NAMALWA (cell line): ENCODE results near the gene ZNF43.
A peak's percentile ranks its signal among the peaks of the same experiment; 100 is the strongest.
"Not testable (repeated sequence)": the region's sequence is repeated elsewhere in the genome, so short reads cannot be mapped to it uniquely, and the experiment has no call there.

ENCODE experiments used
- DNase-seq: peaks from one replicate; pipeline ENCODE4 v3.0.0-alpha.2; 2015; ENCODE audit warnings: low spot score

Gene ZNF43

DNA sequence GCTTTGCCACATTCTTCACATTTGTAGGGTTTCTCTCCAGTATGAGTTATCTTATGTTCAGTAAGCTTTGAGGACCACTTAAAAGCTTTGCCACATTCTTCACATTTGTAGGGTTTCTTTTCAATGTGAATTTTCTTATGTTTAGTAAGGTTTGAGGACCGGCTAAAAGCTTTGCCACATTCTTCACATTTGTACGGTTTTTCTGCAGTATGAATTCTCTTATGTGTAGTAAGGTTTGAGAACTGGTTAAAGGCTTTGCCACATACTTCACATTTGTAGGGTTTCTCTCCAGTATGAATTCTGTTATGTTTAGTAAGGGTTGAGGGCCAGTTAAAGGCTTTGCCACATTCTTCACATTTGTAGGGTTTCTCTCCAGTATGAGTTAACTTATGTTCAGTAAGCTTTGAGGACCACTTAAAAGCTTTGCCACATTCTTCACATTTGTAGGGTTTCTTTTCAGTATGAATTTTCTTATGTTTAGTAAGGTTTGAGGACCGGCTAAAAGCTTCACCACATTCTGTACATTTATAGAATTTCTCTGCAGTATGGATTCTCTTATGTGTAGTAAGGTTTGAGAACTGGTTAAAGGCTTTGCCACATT, 27.5 kb downstream of the ZNF43 start:
- not testable (repeated sequence) for DNase-seq

DNA sequence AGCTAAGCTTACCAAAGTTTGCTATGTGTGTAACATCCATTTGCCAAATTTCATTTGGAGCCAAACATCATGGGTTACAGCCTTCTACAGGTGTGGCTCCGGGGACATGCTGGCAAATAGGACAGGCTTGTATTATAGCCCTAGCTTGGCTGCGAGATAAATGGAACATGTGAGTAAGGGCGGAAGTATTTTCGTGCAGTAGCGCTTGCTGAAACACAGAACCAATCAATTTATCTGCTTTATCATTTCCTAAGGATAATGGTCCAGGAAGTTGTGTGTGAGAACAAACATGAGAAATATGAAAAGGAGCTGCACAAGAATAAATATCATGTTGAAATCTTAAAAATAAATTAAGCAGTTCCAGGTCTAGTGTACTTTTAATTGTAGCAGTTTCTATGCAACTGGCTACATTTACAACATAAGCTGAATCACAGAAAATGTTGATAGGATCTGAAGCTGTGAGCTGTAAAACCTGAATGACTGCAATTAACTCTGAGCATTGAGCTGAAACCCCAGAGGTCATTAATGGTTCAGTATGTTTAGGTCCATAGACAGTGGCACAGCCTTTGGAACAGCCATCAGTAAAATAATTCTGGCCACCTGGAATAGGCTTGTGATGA, 46.4 kb downstream of the ZNF43 start:
- DNase-seq, result no peak

DNA sequence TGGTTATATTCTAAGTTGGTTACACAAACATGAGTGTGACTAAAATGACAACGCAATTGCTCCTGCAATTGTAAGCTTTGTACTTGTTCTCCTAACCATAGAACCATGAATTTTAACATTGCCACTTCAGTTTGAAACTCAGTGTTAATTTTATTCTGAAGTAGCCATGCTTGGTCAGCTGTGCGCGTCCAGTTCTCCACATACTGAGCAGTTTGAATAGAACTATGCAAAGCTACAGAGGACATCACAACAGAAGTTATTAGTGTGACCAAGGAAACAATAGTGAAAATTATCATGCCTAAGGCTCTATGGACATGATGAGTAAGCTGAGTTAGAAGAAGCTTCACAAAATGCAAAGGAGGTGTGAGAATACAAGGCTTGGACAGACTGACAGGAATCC, 49.0 kb downstream of the ZNF43 start:
- no peak for DNase-seq

DNA sequence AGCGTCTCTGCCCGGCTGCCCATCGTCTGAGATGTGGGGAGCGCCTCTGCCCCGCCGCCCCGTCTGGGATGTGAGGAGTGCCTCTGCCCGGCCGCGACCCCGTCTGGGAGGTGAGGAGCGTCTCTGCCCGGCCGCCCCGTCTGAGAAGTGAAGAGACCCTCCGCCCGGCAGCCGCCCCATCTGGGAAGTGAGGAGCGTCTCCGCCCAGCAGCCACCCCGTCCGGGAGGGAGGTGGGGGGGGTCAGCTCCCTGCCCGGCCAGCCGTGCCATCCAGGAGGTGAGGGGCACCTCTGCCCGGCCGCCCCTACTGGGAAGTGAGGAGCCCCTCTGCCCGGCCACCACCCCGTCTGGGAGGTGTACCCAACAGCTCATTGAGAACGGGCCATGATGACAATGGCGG, 60.2 kb downstream of the ZNF43 start:
- not testable (repeated sequence) for DNase-seq

DNA sequence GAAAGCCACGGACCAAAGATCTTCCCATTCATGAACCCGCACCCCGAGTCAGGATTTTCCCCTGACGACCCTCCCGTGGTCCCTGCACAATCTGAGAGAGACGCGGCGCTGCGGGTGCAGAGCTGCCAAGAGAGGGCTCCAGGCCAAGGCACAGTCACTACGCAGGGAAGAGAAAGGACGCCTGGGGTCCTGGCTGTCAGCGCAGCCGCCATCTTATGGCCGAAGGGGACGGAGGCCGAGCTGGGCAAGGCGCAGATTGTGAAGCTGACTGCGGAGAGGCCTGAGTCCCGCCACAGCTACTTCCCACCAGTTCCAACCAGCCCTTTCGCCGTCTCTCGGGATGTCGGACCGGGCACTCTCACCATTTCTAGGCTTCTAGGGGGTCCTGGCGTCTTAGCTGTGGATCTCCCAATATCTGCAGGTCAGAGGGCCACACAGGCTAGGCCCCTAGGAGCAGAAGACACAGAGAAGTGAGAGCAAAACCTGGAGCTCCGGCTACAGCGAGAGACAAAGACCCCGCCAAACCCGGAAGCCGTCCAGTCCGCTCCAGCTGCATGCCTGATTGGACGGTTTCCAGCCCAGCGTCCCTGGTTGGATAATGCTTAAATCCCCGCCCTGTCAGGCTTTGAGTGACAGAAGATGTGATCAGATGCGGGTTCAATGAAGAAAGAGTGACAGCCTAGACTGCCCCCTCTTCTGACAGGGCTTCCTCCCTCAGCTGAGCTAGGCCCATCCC, 68.7 kb downstream of the ZNF43 start, which contains the start of gene ZNF100:
Gene ZNF100, minus strand, starts transcription at position 515 of the 736 bp plus-strand sequence. Its CDS starts 150 bp downstream, at position 365.
- peak; percentile 97 for DNase-seq

DNA sequence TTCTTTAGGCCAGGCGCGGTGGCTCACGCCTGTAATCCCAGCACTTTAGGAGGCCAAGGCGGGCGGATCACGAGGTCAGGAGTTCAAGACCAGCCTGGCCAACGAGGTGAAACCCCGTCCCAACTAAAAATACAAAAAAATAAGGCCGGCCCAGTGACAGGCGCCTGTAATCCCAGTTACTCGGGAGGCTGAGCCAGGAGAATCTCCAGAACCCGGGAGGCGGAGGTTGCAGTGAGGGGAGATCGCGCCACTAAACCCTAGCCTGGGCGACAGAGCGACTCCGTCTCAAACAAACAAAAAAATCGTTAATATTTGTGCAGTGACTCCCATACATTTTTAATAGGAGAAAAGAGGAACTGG, 69.3 kb downstream of the ZNF43 start:
- DNase-seq, result not testable (repeated sequence)

DNA sequence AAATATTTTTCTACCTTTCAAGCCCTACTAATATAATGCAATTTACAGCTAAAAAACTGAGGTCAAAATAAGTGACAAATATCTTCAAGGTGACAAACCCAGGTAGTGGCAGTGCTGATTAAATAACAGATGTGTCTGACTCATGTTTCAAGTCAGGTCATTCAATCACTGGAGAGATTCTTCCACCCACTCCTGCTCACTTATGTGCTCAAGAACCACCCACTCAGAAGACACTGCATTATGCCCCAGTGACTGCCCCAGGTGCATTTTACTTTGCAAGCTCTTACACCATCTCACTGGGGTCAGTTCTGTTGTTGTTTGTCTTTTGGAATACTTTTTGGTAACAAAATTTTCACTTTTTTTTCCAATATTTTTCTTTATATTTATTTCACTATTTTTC, 70.8 kb downstream of the ZNF43 start:
- no peak for DNase-seq

DNA sequence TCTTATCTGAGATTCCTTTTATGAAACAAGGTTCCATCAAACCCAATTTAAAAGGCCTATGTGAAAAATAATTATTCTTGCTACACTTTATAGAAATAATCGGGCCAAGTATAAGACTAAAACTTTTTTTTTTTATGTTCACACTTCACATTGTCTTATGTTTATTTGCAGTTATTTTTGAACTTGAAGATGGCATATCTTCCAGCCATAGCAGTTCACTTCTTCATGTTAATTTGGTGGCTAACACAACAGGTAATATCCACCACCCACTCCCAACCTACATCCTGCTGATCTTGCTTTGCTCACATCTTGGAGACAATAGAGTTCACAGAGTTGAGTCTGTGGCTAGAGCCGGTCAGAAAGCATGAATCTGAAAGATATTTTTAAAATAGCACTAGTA, 74.4 kb downstream of the ZNF43 start:
- DNase-seq, result not testable (repeated sequence)

DNA sequence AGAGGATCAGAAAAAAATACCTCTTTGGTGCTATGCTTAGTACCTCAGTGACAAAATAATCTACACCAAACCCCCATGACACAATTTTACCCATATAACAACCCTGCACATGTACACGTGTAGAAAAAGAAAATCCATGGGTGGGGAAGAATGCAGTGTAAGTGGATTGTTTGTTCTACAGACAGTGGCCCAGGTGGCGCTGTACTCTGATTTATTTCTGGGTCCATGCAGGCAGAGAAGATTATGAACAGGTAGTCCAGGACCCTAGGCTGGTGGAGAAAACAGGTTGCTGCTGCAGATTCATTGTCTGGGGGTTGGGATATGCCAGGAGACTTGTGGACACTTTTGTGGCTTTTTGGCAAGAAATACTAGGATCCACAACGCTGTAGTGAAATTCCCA, 77.7 kb downstream of the ZNF43 start:
- DNase-seq, result no peak

DNA sequence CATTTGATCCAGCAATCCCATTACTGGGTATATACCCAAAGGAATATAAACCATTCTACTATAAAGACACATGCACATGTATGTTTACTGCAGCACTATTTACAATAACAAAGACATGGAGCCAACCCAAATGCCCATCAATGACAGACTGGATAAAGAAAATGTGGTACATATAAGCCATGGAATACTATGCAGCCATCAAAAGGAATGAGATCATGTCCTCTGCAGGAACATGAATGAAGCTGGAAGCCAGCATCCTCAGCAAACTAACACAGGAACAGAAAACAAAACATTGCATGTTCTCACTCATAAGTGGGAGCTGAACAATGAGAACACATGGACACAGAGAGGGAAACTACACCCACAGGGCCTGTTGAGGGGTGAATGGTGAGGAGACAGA, 80.4 kb downstream of the ZNF43 start:
- not testable (repeated sequence) for DNase-seq
